ENCODE data around the gene APLP1.
A peak's percentile ranks its signal among the peaks of the same experiment; 100 is the strongest.
"Not testable (repeated sequence)": the region's sequence is repeated elsewhere in the genome, so short reads cannot be mapped to it uniquely, and the experiment has no call there.

APLP1 gene

GRCh38 chr19:35885225-35885738, 16.9 kb downstream of the APLP1 start:
- no peak for DNase-seq

GRCh38 chr19:35885904-35886303, 17.5 kb downstream of the APLP1 start:
- no peak for DNase-seq

GRCh38 chr19:35887197-35887596, 18.8 kb downstream of the APLP1 start:
- no peak for DNase-seq

- no peak for DNase-seq
Measured at GRCh38 chr19:35888398-35888797, 20.0 kb downstream of the APLP1 start.

- no peak for DNase-seq
Measured at GRCh38 chr19:35889370-35890112, 21.2 kb downstream of the APLP1 start.

- no peak for DNase-seq
Measured at GRCh38 chr19:35890113-35890650, 21.8 kb downstream of the APLP1 start.

GRCh38 chr19:35891819-35892218, 23.4 kb downstream of the APLP1 start:
- DNase-seq: not testable (repeated sequence)

- DNase-seq: no peak
Measured at GRCh38 chr19:35894342-35894741, 26.0 kb downstream of the APLP1 start.

- DNase-seq: no peak
Measured at GRCh38 chr19:35895911-35896642, 27.7 kb downstream of the APLP1 start.

GRCh38 chr19:35896643-35897040, 28.3 kb downstream of the APLP1 start:
- DNase-seq: no peak

- DNase-seq: no peak
Measured at GRCh38 chr19:35897706-35898451, 29.5 kb downstream of the APLP1 start.

GRCh38 chr19:35898499-35898809, 30.1 kb downstream of the APLP1 start:
- DNase-seq: no peak

- DNase-seq: peak; percentile 88
Measured at GRCh38 chr19:35899547-35900214, 31.3 kb downstream of the APLP1 start.

GRCh38 chr19:35901055-35901644, 32.8 kb downstream of the APLP1 start:
- DNase-seq: no peak

- DNase-seq: no peak
Measured at GRCh38 chr19:35901854-35902661, 33.7 kb downstream of the APLP1 start, which contains the start of gene HCST. Gene HCST (plus strand): TSS chr19:35902529. CDS start chr19:35902594, 65 bp downstream.

- no peak for DNase-seq
Measured at GRCh38 chr19:35902870-35903475, 34.6 kb downstream of the APLP1 start.

- no peak for DNase-seq
Measured at GRCh38 chr19:35903550-35904179, 35.3 kb downstream of the APLP1 start.

GRCh38 chr19:35904311-35905068, 36.1 kb downstream of the APLP1 start:
- DNase-seq: no peak

GRCh38 chr19:35905178-35905727, 36.9 kb downstream of the APLP1 start:
- DNase-seq: no peak

Data from retina (tissue), 1 donor.